Neural progenitor cell (in vitro differentiated cells): ENCODE results near the gene TMPRSS4. TPM values are rescaled to one million over a fixed set of nuclear protein-coding genes. Genes with fewer than 3 reads are reported as not detected.

Source experiments
- DNase-seq: peaks from one replicate; pipeline ENCODE4 v3.0.0-alpha.2; 2016; ENCODE audit warnings: low spot score
- H2AFZ ChIP-seq: fragments of 200-600 bp; sonication (generic); replicated peaks from 2 replicates; pipeline ENCODE4 v1.6.1; 2016; ENCODE audit warnings: antibody characterized with exemption
- H3F3A ChIP-seq: fragments of 200-600 bp; sonication (generic); 2 replicates; pipeline ENCODE4 v1.6.1; 2016; ENCODE audit warnings: antibody characterized with exemption, low read depth
- H3K27ac ChIP-seq: fragments of 200-600 bp; sonication (generic); 2 replicates; pipeline ENCODE4 v1.5.1; 2016; ENCODE audit warnings: mild to moderate bottlenecking
- H3K27me3 ChIP-seq: fragments of 200-600 bp; sonication (generic); 2 replicates; pipeline ENCODE4 v1.6.1; 2016; ENCODE audit warnings: mild to moderate bottlenecking, moderate library complexity
- H3K36me3 ChIP-seq: fragments of 200-600 bp; sonication (generic); 2 replicates; pipeline ENCODE4 v1.5.1; 2016
- H3K4me1 ChIP-seq: fragments of 200-600 bp; sonication (generic); 2 replicates; pipeline ENCODE4 v1.6.1; 2016; ENCODE audit warnings: mixed run types
- H3K4me2 ChIP-seq: fragments of 200-600 bp; sonication (generic); 2 replicates; pipeline ENCODE4 v1.6.1; 2016
- H3K4me3 ChIP-seq: fragments of 200-600 bp; sonication (generic); 2 replicates; pipeline ENCODE4 v1.5.1; 2016
- H3K79me2 ChIP-seq: fragments of 200-600 bp; sonication (generic); 2 replicates; pipeline ENCODE4 v1.6.1; 2016; ENCODE audit warnings: low read depth
- H3K9ac ChIP-seq: fragments of 200-600 bp; sonication (generic); 2 replicates; pipeline ENCODE4 v1.6.1; 2016
- H3K9me3 ChIP-seq: fragments of 200-600 bp; sonication (generic); 2 replicates; pipeline ENCODE4 v1.5.1; 2016; ENCODE audit warnings: low read depth
- H4K20me1 ChIP-seq: fragments of 200-600 bp; sonication (generic); 2 replicates; pipeline ENCODE4 v1.6.1; 2016; ENCODE audit warnings: low read depth
- H3K27ac Mint-ChIP-seq: 3 replicates; pipeline ENCODE4 v1.8.0; 2021; ENCODE audit warnings: mixed read lengths
- H3K27me3 Mint-ChIP-seq: 2 replicates; pipeline ENCODE4 v1.8.0; 2022; ENCODE audit warnings: low read depth, mild to moderate bottlenecking, inconsistent platforms, moderate library complexity, mixed read lengths; ENCODE audit not compliant: insufficient read depth
- H3K36me3 Mint-ChIP-seq: 3 replicates; pipeline ENCODE4 v1.8.0; 2021; ENCODE audit warnings: mixed read lengths
- H3K4me1 Mint-ChIP-seq: 3 replicates; pipeline ENCODE4 v1.8.0; 2021; ENCODE audit warnings: mixed read lengths
- H3K4me3 Mint-ChIP-seq: 3 replicates; pipeline ENCODE4 v1.8.0; 2021; ENCODE audit warnings: mild to moderate bottlenecking, moderate library complexity, mixed read lengths
- H3K9me3 Mint-ChIP-seq: 3 replicates; pipeline ENCODE4 v1.8.0; 2020; ENCODE audit warnings: mixed read lengths
- EZH2 ChIP-seq: fragments of 200-600 bp; sonication (generic); IDR thresholded peaks from 2 replicates; pipeline ENCODE4 v1.6.1; 2017; ENCODE audit warnings: antibody characterized with exemption, mild to moderate bottlenecking, moderate library complexity
- EZH2phosphoT487 ChIP-seq: fragments of 200-600 bp; sonication (generic); IDR thresholded peaks from 2 replicates; pipeline ENCODE4 v1.6.1; 2017; ENCODE audit warnings: antibody characterized with exemption
- total RNA-seq: library from RNA; depleted of rRNA; stranded (reverse); fragments of >200 nt; gene quantifications from 2 replicates; pipeline ENCODE4 v1.2.3, GENCODE V29; 2015; ENCODE audit warnings: low replicate concordance
- TF ChIP-seq, protein P1 (sequence below): fragments of 200-600 bp; sonication (generic); IDR thresholded peaks from 2 replicates; pipeline ENCODE4 v1.5.1; 2017; ENCODE audit warnings: antibody characterized with exemption, mild to moderate bottlenecking

TMPRSS4 gene
- total RNA-seq, 1 donor from 2014 or later, result not detected

DNA sequence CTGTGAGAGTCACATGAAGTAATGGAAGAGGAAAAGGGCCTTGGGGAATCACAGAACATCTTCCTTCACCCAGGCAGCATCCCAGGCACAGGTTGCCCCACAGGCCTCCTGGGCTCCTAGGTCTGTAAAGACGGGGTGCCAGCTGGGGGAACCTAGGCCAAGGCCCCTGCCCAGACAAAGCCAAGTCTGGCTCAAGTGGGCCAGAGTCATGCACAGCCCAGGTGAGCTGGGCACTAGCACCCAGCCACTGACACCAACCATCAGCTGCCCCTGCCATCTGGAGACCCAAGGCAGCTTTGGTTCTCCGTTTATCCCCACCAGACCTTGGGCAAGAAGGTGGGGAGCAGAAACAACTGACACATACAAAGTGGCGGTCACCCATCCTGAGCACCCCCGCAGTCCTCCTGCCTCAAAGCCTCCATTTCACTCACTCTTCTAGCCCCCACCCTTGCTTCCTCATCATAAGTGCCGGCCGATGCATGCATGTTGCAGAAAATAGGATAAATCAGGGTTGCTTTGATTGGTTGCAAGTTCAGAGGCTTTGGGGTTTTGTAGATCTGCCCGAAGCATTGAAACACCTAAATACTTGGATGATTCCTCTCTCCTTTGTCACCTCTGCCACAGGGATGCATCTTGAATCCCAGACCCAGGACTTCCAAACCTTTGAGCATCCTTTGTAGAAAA lies 26.5 kb upstream of the TMPRSS4 start:
- Histone ChIP-seq H3K79me2 (no peaks in the 10 kb centered on the region), H3K9me3 (no peaks in the 10 kb centered on the region), H3K4me1 (no peaks in the 10 kb centered on the region), H3K27me3 (no peaks in the 10 kb centered on the region), H2AFZ (no peak overlapping the region), H3F3A (no peaks in the 10 kb centered on the region), H3K27ac (no peak overlapping the region), H3K36me3 (no peaks in the 10 kb centered on the region), H4K20me1 (no peaks in the 10 kb centered on the region), H3K9ac (no peak overlapping the region), H3K4me3 (no peak overlapping the region), H3K4me2 (no peak overlapping the region)
- Mint-ChIP-seq H3K27me3 (peaks cover 2% of the 10 kb centered on the region), H3K4me3 (no peak overlapping the region), H3K27ac (no peak overlapping the region), H3K4me1 (peaks cover 7% of the 10 kb centered on the region), H3K36me3 (no peaks in the 10 kb centered on the region), H3K9me3 (no peaks in the 10 kb centered on the region)
- TF ChIP-seq, protein P1, sequence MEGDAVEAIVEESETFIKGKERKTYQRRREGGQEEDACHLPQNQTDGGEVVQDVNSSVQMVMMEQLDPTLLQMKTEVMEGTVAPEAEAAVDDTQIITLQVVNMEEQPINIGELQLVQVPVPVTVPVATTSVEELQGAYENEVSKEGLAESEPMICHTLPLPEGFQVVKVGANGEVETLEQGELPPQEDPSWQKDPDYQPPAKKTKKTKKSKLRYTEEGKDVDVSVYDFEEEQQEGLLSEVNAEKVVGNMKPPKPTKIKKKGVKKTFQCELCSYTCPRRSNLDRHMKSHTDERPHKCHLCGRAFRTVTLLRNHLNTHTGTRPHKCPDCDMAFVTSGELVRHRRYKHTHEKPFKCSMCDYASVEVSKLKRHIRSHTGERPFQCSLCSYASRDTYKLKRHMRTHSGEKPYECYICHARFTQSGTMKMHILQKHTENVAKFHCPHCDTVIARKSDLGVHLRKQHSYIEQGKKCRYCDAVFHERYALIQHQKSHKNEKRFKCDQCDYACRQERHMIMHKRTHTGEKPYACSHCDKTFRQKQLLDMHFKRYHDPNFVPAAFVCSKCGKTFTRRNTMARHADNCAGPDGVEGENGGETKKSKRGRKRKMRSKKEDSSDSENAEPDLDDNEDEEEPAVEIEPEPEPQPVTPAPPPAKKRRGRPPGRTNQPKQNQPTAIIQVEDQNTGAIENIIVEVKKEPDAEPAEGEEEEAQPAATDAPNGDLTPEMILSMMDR, result no peak
- TF ChIP-seq EZH2phosphoT487 (no peak), EZH2 (no peak)
- no peak for DNase-seq

DNA sequence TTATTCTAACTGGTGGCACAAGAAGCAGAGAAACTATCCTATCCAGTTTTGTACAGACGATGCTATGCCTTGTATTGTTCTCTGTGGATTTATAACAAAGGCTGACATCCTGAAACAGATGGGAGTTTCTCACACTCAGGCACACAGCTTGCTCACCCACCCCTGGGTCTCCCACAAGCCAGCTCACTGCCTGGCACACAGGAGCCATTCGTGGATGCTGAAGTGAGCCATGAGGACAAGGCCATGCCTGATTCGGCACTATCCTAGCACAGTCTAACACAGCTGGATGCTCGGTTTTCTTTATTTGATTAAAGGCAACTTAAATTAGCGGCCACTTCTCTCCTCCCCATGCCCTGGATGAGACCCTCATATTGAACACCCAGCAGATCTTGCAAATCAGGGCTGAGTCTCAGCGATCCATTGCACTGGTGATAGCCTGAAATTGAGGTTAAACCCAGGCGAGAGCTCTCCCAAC lies 25.7 kb upstream of the TMPRSS4 start:
- Histone ChIP-seq H2AFZ (no peak overlapping the region), H3K79me2 (no peaks in the 10 kb centered on the region), H3K27me3 (no peaks in the 10 kb centered on the region), H3F3A (no peaks in the 10 kb centered on the region), H3K4me3 (no peak overlapping the region), H4K20me1 (no peaks in the 10 kb centered on the region), H3K9ac (no peak overlapping the region), H3K36me3 (no peaks in the 10 kb centered on the region), H3K4me2 (no peak overlapping the region), H3K9me3 (no peaks in the 10 kb centered on the region), H3K27ac (no peak overlapping the region), H3K4me1 (no peaks in the 10 kb centered on the region)
- Mint-ChIP-seq H3K36me3 (no peaks in the 10 kb centered on the region), H3K4me3 (no peak overlapping the region), H3K27me3 (peaks cover 2% of the 10 kb centered on the region), H3K27ac (no peak overlapping the region), H3K4me1 (peaks cover 7% of the 10 kb centered on the region), H3K9me3 (no peaks in the 10 kb centered on the region)
- TF ChIP-seq EZH2phosphoT487 (no peak), EZH2 (no peak)
- TF ChIP-seq, protein P1, result no peak
- DNase-seq, result no peak

DNA sequence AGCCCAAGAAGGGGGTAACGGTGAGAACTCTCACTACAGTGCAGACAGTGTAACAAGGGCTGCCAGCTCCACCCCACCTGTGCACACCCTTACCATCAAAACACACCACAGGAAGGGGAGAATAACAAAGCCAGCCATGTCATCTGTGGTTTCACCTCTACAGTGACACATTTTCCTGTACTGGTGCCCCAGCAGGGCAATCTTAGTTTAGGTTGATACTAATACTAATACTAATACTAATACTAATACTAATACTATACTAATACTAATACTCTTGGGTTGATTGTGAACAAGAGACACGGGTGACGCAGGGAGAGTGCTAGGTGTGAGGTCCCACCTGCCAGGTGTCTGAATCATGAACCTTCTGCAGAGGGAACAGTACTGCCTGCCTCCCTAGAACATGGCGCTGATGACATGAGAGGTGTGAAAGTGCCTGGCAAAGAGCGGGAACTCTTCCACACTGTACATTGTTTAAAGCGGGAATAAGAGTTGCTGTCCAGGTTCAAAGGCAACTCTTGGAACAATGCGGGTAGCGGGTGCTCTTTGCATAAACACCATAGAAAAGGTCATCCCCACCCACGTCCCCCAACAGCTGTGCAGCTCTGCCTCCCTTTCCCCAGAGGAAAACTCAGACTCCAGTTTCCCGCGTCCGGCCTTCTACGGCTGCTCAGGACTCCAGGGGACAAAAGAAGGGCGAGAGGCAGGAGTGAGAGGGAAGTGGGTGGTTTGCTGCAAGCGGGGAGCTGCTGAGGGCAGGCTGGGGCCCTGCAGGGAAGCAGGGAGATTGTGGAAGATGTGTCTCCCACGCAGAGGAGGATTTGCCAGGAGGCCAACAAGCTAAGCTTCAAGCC lies 25.0 kb upstream of the TMPRSS4 start:
- H3K4me1 Mint-ChIP-seq, result peaks cover 7% of the 10 kb centered on the region
- no peaks in the 10 kb centered on the region for H3K27me3 ChIP-seq
- H3K36me3 ChIP-seq, result no peaks in the 10 kb centered on the region
- H3K4me1 ChIP-seq, result no peaks in the 10 kb centered on the region
- DNase-seq, result no peak
- H3K9me3 ChIP-seq, result no peaks in the 10 kb centered on the region
- H3K36me3 Mint-ChIP-seq, result no peaks in the 10 kb centered on the region
- no peak overlapping the region for H3K9ac ChIP-seq
- H3K4me3 Mint-ChIP-seq, result no peak overlapping the region
- no peaks in the 10 kb centered on the region for H4K20me1 ChIP-seq
- H2AFZ ChIP-seq, result no peak overlapping the region
- H3K9me3 Mint-ChIP-seq, result no peaks in the 10 kb centered on the region
- H3K4me2 ChIP-seq, result no peak overlapping the region
- no peak for TF ChIP-seq EZH2phosphoT487
- no peak for TF ChIP-seq EZH2
- TF ChIP-seq, protein P1, result no peak
- H3K27me3 Mint-ChIP-seq, result peaks cover 2% of the 10 kb centered on the region
- no peaks in the 10 kb centered on the region for H3K79me2 ChIP-seq
- H3K4me3 ChIP-seq, result no peak overlapping the region
- H3K27ac Mint-ChIP-seq, result no peak overlapping the region
- H3F3A ChIP-seq, result no peaks in the 10 kb centered on the region
- no peak overlapping the region for H3K27ac ChIP-seq
